ENCODE measurements around the gene RBM42. TPM values are rescaled to one million over a fixed set of nuclear protein-coding genes. Genes with fewer than 3 reads are reported as not detected.
"Not testable (repeated sequence)": the region's sequence is repeated elsewhere in the genome, so short reads cannot be mapped to it uniquely, and the experiment has no call there.

RBM42 gene
- total RNA-seq, 2 donors from 2014 or later, result 40.4 to 52.4 TPM

DNA sequence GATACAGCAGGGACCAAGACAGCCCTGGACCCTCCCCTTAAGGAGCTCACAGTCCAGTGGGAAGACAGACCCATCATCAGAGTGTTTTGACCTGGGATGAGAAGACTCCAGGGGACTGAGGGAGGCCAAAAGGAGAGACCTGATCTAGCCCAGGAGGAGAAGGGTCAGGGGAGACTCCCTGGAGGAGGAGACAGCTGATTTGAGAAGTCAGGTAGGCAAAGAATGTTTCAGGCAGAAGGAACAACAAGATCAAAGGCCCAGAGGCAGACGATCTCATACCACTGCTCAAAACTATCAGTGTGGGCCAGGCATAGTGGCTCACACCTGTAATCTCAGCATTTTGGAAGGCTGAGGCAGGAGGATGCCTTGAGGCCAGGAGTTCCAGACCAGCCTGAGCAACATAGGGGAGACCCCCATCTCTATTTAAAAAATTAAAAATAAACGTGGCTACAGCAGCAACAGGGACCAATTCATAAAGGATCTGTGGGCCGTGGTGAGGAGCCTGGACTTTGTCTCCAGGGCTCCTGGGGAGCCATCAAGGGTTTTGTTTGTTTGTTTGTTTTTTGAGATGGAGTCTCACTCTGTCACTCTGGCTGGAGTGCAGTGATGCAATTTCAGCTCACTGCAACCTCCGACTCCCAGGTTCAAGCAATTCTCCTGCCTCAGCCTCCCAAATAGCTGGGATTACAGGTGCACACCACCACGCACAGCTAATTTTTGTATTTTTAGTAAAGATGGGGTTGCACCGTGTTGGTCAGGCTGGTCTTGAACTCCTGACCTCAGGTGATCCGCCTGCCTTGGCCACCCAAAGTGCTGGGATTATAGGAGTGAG is 17.1 kb downstream of the RBM42 start:
- Histone ChIP-seq H3K4me1 (peaks cover 0 to 58% of the 10 kb centered on the region in 2 donors), H3K27ac (peak overlapping the region in 1 of 2 donors; percentile 87), H3K9me3 (no peaks in the 10 kb centered on the region), H3K4me3 (no peak overlapping the region), H3K27me3 (no peaks in the 10 kb centered on the region), H3K36me3 (no peaks in the 10 kb centered on the region)
- TF ChIP-seq, protein P1, sequence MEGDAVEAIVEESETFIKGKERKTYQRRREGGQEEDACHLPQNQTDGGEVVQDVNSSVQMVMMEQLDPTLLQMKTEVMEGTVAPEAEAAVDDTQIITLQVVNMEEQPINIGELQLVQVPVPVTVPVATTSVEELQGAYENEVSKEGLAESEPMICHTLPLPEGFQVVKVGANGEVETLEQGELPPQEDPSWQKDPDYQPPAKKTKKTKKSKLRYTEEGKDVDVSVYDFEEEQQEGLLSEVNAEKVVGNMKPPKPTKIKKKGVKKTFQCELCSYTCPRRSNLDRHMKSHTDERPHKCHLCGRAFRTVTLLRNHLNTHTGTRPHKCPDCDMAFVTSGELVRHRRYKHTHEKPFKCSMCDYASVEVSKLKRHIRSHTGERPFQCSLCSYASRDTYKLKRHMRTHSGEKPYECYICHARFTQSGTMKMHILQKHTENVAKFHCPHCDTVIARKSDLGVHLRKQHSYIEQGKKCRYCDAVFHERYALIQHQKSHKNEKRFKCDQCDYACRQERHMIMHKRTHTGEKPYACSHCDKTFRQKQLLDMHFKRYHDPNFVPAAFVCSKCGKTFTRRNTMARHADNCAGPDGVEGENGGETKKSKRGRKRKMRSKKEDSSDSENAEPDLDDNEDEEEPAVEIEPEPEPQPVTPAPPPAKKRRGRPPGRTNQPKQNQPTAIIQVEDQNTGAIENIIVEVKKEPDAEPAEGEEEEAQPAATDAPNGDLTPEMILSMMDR (IDR thresholded peaks at IDR 0.05), result no peak
- DNase-seq (ENCODE audit: low spot score), result no peak

DNA sequence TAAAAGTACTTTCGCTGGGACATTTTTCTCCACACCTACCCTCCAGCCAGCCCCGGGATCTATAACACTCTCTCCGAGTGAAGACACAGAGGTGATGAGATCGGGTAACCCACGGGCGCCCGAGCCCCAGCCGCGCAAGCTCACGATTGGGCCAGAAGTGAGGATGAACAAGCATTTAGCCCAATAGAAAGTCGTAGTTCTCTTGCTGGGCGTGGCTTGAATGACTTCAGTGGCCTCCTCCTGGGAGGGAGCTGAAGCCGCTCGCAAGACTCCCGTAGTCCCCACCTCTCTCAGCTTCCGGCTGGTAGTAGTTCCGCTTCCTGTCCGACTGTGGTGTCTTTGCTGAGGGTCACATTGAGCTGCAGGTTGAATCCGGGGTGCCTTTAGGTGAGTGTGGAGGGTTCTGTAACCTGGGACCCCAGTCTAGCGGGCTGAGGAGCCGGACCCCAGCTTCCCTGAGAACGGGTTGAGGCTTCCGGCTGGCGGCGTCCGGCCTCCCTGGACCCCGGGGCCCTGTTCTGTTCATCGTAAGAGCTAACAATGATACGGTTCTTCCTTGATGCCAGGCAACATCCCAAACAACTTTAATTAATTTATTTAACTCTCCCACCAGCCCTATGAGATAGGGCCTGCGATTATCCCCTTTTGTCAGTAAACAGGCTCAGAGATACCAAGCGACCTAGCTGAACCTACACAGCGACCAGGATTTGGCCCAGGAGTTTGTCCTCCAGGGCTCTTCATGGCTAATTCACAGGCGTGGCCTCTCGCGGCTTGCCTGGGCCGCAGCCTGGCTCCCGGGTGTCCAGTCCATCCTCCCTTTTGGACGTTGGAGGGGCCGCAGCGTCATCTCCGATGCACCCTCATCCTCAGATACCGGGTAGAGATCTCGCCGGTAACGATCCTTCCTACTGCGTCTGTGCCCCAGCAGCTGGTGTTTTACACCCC is 19.5 kb downstream of the RBM42 start, which contains the start of gene COX6B1:
Gene COX6B1 (plus strand): TSS at position 307 of the 945 bp plus-strand sequence. CDS start 2,921 bp downstream, outside the sequence.
- peaks cover 19% of the 10 kb centered on the region for H3K36me3 ChIP-seq
- peaks cover 0 to 45% of the 10 kb centered on the region in 2 donors for H3K4me1 ChIP-seq
- DNase-seq (ENCODE audit: low spot score), result peak; percentile 97
- no peaks in the 10 kb centered on the region for H3K9me3 ChIP-seq
- peak within 1 kb of the TSS; percentile 91 to 96 for H3K27ac ChIP-seq
- H3K4me3 ChIP-seq, result peak within 1 kb of the TSS; percentile 85 to 93
- TF ChIP-seq, protein P1 (IDR thresholded peaks at IDR 0.05), result no peak
- H3K27me3 ChIP-seq, result no peaks in the 10 kb centered on the region

DNA sequence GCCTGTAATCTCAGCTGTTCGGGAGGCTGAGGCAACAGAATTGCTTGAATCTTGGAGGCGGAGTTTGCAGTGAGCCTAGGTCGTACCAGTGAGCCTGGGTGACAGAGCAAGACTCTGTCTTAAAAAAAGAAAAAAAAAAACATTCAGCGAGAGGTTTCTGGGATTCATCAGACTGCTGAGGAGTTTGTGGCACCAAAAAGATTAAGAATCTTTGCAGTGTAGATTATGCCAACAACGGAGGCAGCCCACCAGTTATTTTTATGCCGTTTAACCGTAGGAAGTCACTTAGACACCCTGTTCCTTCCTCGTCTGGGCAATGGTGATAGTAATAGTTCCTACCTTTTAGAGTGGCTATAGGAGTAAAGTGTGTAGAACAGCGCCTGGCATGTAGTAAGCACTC is 21.7 kb downstream of the RBM42 start:
- H3K27me3 ChIP-seq, result no peaks in the 10 kb centered on the region
- no peaks in the 10 kb centered on the region for H3K9me3 ChIP-seq
- peaks cover 0 to 27% of the 10 kb centered on the region in 2 donors for H3K4me1 ChIP-seq
- H3K36me3 ChIP-seq, result peaks cover 42% of the 10 kb centered on the region
- no peak overlapping the region for H3K4me3 ChIP-seq
- no peak overlapping the region for H3K27ac ChIP-seq
- TF ChIP-seq, protein P1 (IDR thresholded peaks at IDR 0.05), result no peak
- no peak for DNase-seq (ENCODE audit: low spot score)

DNA sequence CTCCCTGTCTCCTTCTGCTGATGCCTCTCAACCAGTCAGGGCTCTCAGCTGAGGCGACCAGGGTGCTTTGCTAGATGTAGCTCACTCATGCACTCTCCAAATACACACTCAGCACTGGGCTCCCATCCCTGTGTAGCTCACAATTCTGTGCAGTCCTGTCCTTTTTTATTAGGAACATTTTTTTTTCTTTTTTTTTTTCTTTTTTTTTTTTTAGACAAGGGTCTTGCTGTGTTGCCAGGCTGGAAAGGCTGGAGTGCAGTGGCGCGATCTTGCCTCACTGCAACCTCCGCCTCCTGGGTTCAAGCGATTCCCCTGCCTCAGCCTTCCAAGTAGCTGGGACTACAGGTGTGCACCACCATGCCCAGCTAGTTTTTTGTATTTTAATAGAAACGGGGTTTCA is 26.0 kb downstream of the RBM42 start:
- not testable (repeated sequence) for H3K4me3 ChIP-seq; H3K27me3 ChIP-seq; DNase-seq (ENCODE audit: low spot score); H3K4me1 ChIP-seq; H3K9me3 ChIP-seq; H3K27ac ChIP-seq
- peaks cover 84% of the 10 kb centered on the region for H3K36me3 ChIP-seq

DNA sequence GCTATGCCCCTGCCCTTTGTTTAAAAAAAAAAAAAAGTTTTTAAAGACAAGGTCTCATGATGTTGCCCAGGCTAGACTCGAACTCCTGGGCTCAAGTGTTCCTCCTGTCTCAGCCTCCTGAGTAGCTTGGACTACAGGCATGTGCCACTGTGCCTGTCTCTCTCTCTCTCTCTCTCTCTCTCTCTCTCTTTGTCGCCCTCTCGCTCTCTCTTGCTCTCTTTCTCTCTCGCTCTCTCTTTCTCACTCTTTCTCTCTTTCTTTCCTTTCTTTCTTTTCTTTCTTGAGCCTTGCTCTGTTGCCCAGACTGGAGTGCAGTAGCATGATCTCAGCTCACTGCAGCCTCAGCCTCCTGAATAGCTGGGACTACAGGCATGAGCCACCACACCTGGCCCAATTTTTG is 26.8 kb downstream of the RBM42 start:
- no peak overlapping the region for H3K27ac ChIP-seq
- TF ChIP-seq, protein P1 (IDR thresholded peaks at IDR 0.05), result no peak
- H3K27me3 ChIP-seq, result no peaks in the 10 kb centered on the region
- no peak for DNase-seq (ENCODE audit: low spot score)
- H3K4me1 ChIP-seq, result peaks cover 0 to 2% of the 10 kb centered on the region in 2 donors
- H3K9me3 ChIP-seq, result no peaks in the 10 kb centered on the region
- peaks cover 92% of the 10 kb centered on the region for H3K36me3 ChIP-seq
- H3K4me3 ChIP-seq, result no peak overlapping the region

DNA sequence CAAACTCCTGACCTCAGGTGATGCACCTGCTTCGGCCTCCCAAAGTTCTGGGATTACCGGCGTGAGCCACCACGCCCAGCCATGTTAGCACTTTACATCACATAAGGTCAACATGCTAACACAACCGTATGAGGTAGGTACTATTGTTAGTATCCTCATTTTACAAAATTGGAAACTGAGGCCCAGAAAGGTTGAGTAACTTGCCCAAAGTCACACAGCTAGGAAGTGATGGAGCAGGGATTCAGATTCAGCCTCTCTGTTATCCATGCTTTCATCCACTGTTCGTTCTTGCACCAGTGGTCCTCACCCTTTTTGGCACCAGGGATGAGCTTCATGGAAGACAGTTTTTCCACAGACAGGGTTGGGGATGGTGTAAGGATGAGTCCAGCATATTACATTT is 27.9 kb downstream of the RBM42 start:
- no peak for DNase-seq (ENCODE audit: low spot score)
- peaks cover 97% of the 10 kb centered on the region for H3K36me3 ChIP-seq

More for the DNA sequence above, 27.9 kb downstream of the RBM42 start:
- no peaks in the 10 kb centered on the region for H3K27me3 ChIP-seq
- H3K4me3 ChIP-seq, result no peak overlapping the region
- TF ChIP-seq, protein P1 (IDR thresholded peaks at IDR 0.05), result no peak
- H3K4me1 ChIP-seq, result no peaks in the 10 kb centered on the region
- no peaks in the 10 kb centered on the region for H3K9me3 ChIP-seq
- no peak overlapping the region for H3K27ac ChIP-seq
